ENCODE data around the gene CD44. TPM values are rescaled to one million over a fixed set of nuclear protein-coding genes. Genes with fewer than 3 reads are reported as not detected.
"Not testable (repeated sequence)": the region's sequence is repeated elsewhere in the genome, so short reads cannot be mapped to it uniquely, and the experiment has no call there.

CD44 gene
- total RNA-seq = 488 and 489 TPM in 2 replicates

- H3K27me3 Mint-ChIP-seq = no peaks in the 10 kb centered on the region
- no peaks in the 10 kb centered on the region for H3K9me3 Mint-ChIP-seq
- H3K27ac Mint-ChIP-seq = peak within 1 kb of the TSS; percentile 97
- H3K36me3 Mint-ChIP-seq (ENCODE audit: low read depth) = peaks cover 50% of the 10 kb centered on the region
- H3K4me3 Mint-ChIP-seq = peak within 1 kb of the TSS; percentile 94
- H3K4me1 Mint-ChIP-seq = peaks cover 49% of the 10 kb centered on the region
- intact Hi-C loops (cut with micrococcal nuclease) = loop anchor here (1.0 kb wide), 3 partner anchors 13 to 61 kb away; no protein-coding TSS in a partner anchor
- DNase-seq = peak; percentile 91
Measured at GRCh38 chr11:35138943-35139721, at the start of gene CD44. CD44 (plus strand) TSS chr11:35139171; CDS start chr11:35139304, 133 bp downstream.

DNA sequence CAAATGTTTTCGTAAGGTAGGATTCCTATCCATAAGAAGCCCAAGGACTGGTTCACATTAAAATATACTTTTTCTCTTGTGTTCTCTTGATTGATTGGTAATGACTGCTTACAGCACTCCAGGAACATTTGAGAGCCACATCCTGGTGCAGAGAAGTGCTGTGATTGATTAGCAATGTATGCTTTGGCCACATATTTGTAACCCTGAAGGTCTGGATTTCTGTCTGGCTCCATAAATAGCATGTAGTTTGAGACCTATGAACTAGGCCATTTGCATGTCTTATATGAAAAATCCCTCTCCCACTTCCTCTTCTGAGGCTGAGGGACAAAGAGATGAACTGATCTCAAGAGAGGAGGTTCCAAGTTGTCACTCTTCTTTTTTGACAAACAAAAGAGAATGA is 49.3 kb upstream of the CD44 start:
- Mint-ChIP-seq H3K27me3 (peaks cover 11% of the 10 kb centered on the region), H3K4me1 (peaks cover 31% of the 10 kb centered on the region), H3K36me3 (ENCODE audit: low read depth) (peaks cover 3% of the 10 kb centered on the region), H3K9me3 (peaks cover 16% of the 10 kb centered on the region), H3K27ac (no peak overlapping the region), H3K4me3 (no peak overlapping the region)
- no peak for DNase-seq
- intact Hi-C loops (cut with micrococcal nuclease) = loop anchor here (10.0 kb wide), 1 partner anchor 855 kb away; no protein-coding TSS in a partner anchor

- peaks cover 20% of the 10 kb centered on the region for H3K9me3 Mint-ChIP-seq
- H3K4me1 Mint-ChIP-seq = peaks cover 28% of the 10 kb centered on the region
- no peak overlapping the region for H3K27ac Mint-ChIP-seq
- intact Hi-C loops (cut with micrococcal nuclease) = no loop called here
- H3K4me3 Mint-ChIP-seq = no peak overlapping the region
- no peak for DNase-seq
- H3K27me3 Mint-ChIP-seq = peaks cover 11% of the 10 kb centered on the region
- peaks cover 4% of the 10 kb centered on the region for H3K36me3 Mint-ChIP-seq (ENCODE audit: low read depth)
Measured at GRCh38 chr11:35090125-35090524, 48.8 kb upstream of the CD44 start.

- H3K4me3 Mint-ChIP-seq; DNase-seq; intact Hi-C loops (cut with micrococcal nuclease); H3K36me3 Mint-ChIP-seq (ENCODE audit: low read depth); H3K27ac Mint-ChIP-seq: not testable (repeated sequence)
- peaks cover 34% of the 10 kb centered on the region for H3K4me1 Mint-ChIP-seq
- H3K27me3 Mint-ChIP-seq = peaks cover 11% of the 10 kb centered on the region
- peaks cover 21% of the 10 kb centered on the region for H3K9me3 Mint-ChIP-seq
Measured at GRCh38 chr11:35090991-35091390, 48.0 kb upstream of the CD44 start.

DNA sequence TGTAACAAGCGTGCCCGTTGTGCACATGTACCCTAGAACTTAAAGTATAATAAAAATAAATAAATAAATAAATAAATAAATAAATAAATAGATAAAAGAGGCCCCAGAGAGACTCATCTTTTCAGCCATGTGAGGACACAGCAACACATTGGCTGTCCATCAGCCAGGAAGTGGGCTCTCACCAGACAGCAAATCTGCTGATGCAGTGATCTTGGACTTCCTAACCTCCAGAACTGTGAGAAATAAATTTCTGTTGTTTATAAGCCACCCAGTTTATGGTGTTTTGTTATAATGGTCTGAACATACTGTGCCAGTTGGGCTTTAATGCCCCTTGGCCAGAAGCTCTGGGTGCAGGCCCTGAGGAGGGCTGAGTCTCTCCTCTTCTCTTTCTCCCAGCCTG is 42.2 kb upstream of the CD44 start:
- H3K27me3 Mint-ChIP-seq = peaks cover 9% of the 10 kb centered on the region
- no peak overlapping the region for H3K4me3 Mint-ChIP-seq
- peaks cover 4% of the 10 kb centered on the region for H3K36me3 Mint-ChIP-seq (ENCODE audit: low read depth)
- intact Hi-C loops (cut with micrococcal nuclease) = no loop called here
- DNase-seq = no peak
- H3K9me3 Mint-ChIP-seq = peaks cover 17% of the 10 kb centered on the region
- H3K4me1 Mint-ChIP-seq = peaks cover 11% of the 10 kb centered on the region
- no peak overlapping the region for H3K27ac Mint-ChIP-seq

DNA sequence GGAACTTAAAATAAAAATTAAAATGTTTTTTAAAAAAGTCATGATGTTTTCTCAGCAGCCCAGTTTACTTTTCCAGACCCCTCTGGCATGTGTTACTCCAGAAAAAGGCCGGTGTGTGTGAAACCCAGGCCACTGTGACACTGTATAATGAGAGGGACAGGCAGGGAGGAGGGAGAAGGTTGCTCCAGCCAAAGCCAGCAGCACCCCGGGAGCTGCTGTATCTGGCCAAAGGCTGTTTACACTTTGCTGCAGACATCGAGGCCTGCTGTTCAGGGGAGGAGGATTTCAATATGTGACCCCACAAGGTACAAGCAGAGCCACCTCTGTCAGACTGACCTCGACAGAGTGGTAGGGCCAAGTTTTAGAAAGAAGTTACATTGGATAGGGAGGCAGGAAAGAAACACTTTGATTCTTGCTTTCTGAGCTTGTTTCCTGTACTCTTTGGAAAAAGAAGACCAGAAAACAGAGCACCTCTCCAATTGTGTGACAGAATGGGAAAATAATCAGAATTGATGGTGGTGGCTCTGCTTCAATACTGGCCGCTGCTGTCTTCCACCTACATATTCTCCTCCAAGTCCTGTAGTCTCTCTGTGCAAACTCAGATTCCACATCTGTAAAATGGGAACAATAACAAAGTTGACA is 41.0 kb upstream of the CD44 start:
- intact Hi-C loops (cut with micrococcal nuclease) = no loop called here
- H3K36me3 Mint-ChIP-seq (ENCODE audit: low read depth) = peaks cover 2% of the 10 kb centered on the region
- H3K27ac Mint-ChIP-seq = no peak overlapping the region

DNA sequence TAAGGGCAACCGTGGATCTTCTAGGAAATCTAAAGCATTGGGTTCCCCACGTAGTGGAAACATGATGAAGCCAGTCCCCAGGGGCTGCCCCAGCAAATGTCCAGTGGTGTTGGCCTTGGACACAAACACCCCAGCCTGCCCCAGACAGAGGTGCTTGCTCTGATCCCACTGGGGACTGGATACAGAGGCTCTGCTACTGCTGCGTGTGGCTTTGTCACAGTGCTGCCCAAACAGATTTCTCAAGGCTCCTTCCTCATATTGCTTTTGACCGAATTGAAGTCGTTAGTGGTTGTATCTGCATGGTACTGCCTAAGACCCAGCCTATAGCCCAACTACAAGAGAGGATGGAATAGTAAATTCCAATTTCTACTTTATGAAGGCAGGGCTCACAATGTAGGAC is 40.1 kb upstream of the CD44 start:
- Mint-ChIP-seq H3K4me1 (peaks cover 9% of the 10 kb centered on the region), H3K27me3 (peaks cover 2% of the 10 kb centered on the region), H3K4me3 (no peak overlapping the region), H3K9me3 (peaks cover 12% of the 10 kb centered on the region), H3K36me3 (ENCODE audit: low read depth) (peaks cover 2% of the 10 kb centered on the region), H3K27ac (no peak overlapping the region)
- intact Hi-C loops (cut with micrococcal nuclease) = no loop called here
- DNase-seq = no peak

More for the DNA sequence above, 41.0 kb upstream of the CD44 start:
- Mint-ChIP-seq H3K4me1 (peaks cover 9% of the 10 kb centered on the region), H3K27me3 (peaks cover 7% of the 10 kb centered on the region), H3K4me3 (no peak overlapping the region), H3K9me3 (peaks cover 14% of the 10 kb centered on the region)
- no peak for DNase-seq

- no peak for DNase-seq
- Mint-ChIP-seq H3K27me3 (no peaks in the 10 kb centered on the region), H3K4me1 (peaks cover 9% of the 10 kb centered on the region), H3K9me3 (peaks cover 10% of the 10 kb centered on the region), H3K36me3 (ENCODE audit: low read depth) (peaks cover 2% of the 10 kb centered on the region), H3K27ac (no peak overlapping the region), H3K4me3 (no peak overlapping the region)
- intact Hi-C loops (cut with micrococcal nuclease) = no loop called here
Measured at GRCh38 chr11:35099278-35100012, 39.5 kb upstream of the CD44 start.

- Mint-ChIP-seq H3K27ac (no peak overlapping the region), H3K9me3 (peaks cover 7% of the 10 kb centered on the region), H3K27me3 (no peaks in the 10 kb centered on the region), H3K4me1 (peaks cover 9% of the 10 kb centered on the region), H3K4me3 (no peak overlapping the region), H3K36me3 (ENCODE audit: low read depth) (peaks cover 2% of the 10 kb centered on the region)
- intact Hi-C loops (cut with micrococcal nuclease) = no loop called here
- DNase-seq = no peak
Measured at GRCh38 chr11:35100013-35100383, 39.0 kb upstream of the CD44 start.

- no peak overlapping the region for H3K27ac Mint-ChIP-seq
- DNase-seq = no peak
- no peaks in the 10 kb centered on the region for H3K36me3 Mint-ChIP-seq (ENCODE audit: low read depth)
- H3K4me1 Mint-ChIP-seq = peaks cover 8% of the 10 kb centered on the region
- no peak overlapping the region for H3K4me3 Mint-ChIP-seq
- intact Hi-C loops (cut with micrococcal nuclease) = no loop called here
- H3K9me3 Mint-ChIP-seq = peaks cover 5% of the 10 kb centered on the region
- peaks cover 3% of the 10 kb centered on the region for H3K27me3 Mint-ChIP-seq
Measured at GRCh38 chr11:35101223-35101622, 37.7 kb upstream of the CD44 start.

DNA sequence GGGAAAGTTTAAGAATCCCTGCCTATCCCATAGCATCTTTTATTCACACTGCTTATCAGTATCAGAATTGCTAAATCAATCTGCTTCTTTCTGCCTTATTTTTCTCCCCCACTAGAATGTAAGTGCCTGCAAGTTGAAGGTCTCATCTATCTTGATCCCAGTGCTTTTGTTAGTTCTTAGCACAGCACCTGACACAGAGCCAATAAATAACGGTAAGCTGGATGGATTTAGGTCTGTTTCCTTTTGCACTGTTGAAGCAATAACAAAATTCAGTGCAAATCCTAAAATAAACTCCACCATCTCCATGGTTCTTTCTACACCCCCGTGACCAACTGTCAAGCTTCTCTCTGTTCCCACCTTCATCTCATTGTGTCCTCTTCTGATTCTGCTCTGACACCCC is 36.7 kb upstream of the CD44 start:
- H3K4me3 Mint-ChIP-seq = no peak overlapping the region
- intact Hi-C loops (cut with micrococcal nuclease) = no loop called here
- no peak overlapping the region for H3K27ac Mint-ChIP-seq
- H3K9me3 Mint-ChIP-seq = peaks cover under 1% of the 10 kb centered on the region
- H3K27me3 Mint-ChIP-seq = peaks cover 3% of the 10 kb centered on the region
- no peak for DNase-seq
- H3K36me3 Mint-ChIP-seq (ENCODE audit: low read depth) = no peaks in the 10 kb centered on the region
- H3K4me1 Mint-ChIP-seq = peaks cover 16% of the 10 kb centered on the region

DNA sequence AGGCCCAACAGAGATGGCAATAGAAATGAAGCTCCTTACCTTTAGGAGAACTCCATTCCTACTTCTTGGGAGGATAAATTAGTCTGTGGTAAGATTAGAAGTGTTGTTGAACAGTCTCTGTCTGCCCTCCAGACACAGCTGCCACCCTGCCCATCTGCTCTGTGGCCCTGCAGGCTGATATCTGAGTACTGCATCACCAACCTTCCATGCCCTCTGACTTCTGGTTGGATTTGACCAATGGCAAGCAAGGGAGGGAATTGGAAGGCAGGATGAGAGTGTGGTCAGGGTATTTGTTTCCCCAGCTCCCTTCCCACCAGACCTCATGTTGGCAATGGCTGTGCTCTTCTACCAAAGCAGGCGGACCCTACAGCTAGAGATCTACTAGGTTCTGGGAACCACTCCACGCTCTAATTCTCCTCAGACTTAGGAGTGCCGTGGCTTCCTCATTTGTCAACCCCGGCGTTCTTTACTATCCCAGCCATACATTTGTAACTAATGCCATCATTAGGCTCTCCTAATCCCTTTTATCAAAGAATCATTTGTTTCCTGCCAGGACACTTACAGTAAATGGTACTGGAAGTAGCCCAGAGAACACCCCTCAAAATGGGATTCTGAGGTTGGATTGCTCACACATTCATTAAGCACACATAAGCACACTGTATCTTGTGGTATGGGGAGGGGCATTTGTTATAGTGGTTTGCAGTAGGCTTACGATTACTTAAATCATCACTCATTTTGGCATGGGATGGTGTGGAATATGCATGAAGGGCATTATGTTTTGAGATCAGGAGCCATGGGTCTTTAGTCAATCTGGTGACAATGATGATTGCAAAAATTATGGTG is 35.4 kb upstream of the CD44 start:
- intact Hi-C loops (cut with micrococcal nuclease) = no loop called here
- H3K36me3 Mint-ChIP-seq (ENCODE audit: low read depth) = no peaks in the 10 kb centered on the region
- DNase-seq = no peak
- H3K4me3 Mint-ChIP-seq = no peak overlapping the region
- no peak overlapping the region for H3K27ac Mint-ChIP-seq
- H3K9me3 Mint-ChIP-seq = peaks cover under 1% of the 10 kb centered on the region
- peaks cover 3% of the 10 kb centered on the region for H3K27me3 Mint-ChIP-seq
- H3K4me1 Mint-ChIP-seq = peaks cover 22% of the 10 kb centered on the region

DNA sequence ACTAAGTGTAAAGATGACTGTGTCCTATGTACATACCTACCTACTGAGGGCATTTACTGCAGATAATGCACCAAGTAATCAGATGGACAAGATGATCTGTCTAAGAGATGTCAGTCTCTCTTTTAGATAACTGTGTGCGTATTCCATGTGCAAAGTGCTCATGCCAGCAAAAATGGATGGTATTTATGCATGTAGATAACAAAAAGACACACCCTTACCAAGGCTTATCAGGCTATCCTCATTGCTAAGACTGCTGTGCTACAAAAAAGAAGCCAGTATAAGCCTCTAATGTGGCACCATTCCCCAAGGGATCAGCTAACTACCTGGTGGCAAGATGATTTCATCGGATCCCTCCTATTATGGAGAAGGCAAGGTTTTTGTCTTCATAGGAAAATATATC is 34.3 kb upstream of the CD44 start:
- DNase-seq = no peak

More for the DNA sequence above, 34.3 kb upstream of the CD44 start:
- H3K4me3 Mint-ChIP-seq = no peak overlapping the region
- H3K27ac Mint-ChIP-seq = no peak overlapping the region
- peaks cover 23% of the 10 kb centered on the region for H3K4me1 Mint-ChIP-seq
- intact Hi-C loops (cut with micrococcal nuclease) = no loop called here
- H3K9me3 Mint-ChIP-seq = peaks cover 5% of the 10 kb centered on the region
- H3K27me3 Mint-ChIP-seq = peaks cover 3% of the 10 kb centered on the region
- no peaks in the 10 kb centered on the region for H3K36me3 Mint-ChIP-seq (ENCODE audit: low read depth)
